ENCODE data around the gene OS9.

DNA sequence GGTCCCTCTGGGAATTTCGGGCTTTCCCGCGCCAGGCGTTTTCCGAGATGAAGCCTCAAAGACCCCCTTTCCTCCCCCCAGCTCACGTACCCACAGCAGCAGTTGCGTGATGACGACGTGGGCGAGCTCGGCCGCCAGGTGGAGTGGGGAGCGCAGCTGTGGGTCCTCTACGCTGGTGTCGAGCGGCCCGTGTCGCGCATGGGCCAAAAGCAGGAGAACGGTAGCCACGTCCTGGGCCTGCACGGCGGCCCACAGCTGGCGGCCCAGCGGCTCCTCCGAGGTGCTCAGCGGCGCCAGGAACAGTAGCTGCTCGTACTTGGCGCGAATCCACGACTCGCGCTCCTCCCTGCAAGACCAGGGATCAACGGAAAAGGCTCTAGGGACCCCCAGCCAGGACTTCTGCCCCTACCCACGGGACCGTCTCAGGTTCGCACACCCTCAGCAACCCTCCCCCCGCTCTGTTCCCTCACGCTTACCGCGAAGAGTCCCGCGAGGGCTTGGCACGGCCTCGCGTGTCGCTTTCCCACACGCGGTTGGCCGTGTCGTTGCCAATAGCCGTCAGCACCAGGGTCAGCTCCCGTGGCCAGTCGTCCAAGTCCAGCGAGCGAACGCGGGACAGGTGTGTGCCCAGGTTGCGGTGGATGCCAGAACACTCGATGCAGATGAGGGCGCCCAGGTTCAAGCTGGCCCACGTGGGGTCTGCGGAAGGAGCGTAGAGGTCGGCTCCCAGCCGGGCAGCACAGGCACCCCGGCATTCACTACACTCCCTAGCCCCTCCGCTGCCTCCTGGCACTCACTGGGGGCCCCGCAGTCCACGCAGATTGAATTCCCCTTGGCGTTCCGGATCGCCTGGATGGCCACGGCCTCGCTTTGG lies 33.2 kb downstream of the OS9 start:
- TF ChIP-seq, protein P1, sequence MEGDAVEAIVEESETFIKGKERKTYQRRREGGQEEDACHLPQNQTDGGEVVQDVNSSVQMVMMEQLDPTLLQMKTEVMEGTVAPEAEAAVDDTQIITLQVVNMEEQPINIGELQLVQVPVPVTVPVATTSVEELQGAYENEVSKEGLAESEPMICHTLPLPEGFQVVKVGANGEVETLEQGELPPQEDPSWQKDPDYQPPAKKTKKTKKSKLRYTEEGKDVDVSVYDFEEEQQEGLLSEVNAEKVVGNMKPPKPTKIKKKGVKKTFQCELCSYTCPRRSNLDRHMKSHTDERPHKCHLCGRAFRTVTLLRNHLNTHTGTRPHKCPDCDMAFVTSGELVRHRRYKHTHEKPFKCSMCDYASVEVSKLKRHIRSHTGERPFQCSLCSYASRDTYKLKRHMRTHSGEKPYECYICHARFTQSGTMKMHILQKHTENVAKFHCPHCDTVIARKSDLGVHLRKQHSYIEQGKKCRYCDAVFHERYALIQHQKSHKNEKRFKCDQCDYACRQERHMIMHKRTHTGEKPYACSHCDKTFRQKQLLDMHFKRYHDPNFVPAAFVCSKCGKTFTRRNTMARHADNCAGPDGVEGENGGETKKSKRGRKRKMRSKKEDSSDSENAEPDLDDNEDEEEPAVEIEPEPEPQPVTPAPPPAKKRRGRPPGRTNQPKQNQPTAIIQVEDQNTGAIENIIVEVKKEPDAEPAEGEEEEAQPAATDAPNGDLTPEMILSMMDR (IDR thresholded peaks at IDR 0.05), result peak in 2 of 3 donors; percentile 55 to 74
- TF ChIP-seq POLR2A (IDR thresholded peaks at IDR 0.05), result no peak
- no peak for TF ChIP-seq EP300 (IDR thresholded peaks at IDR 0.05)
